Neural progenitor cell (in vitro differentiated cells): ENCODE measurements around the gene COLEC11.

Source experiments
- CTCF ChIP-seq: fragments of 200-600 bp; sonication (generic); IDR thresholded peaks from 2 replicates; pipeline ENCODE4 v1.5.1; 2017; ENCODE audit warnings: antibody characterized with exemption, mild to moderate bottlenecking
- EZH2 ChIP-seq: fragments of 200-600 bp; sonication (generic); IDR thresholded peaks from 2 replicates; pipeline ENCODE4 v1.6.1; 2017; ENCODE audit warnings: antibody characterized with exemption, mild to moderate bottlenecking, moderate library complexity
- EZH2phosphoT487 ChIP-seq: fragments of 200-600 bp; sonication (generic); IDR thresholded peaks from 2 replicates; pipeline ENCODE4 v1.6.1; 2017; ENCODE audit warnings: antibody characterized with exemption

- TF ChIP-seq CTCF (no peak), EZH2 (no peak), EZH2phosphoT487 (no peak)
These were observed 15.9 kb upstream of the COLEC11 start for GRCh38 chr2:3578987-3579386.
